Panc1 (cell line): ENCODE results near the gene DSG4. TPM values are rescaled to one million over a fixed set of nuclear protein-coding genes. Genes with fewer than 3 reads are reported as not detected.
"Not testable (repeated sequence)": the region's sequence is repeated elsewhere in the genome, so short reads cannot be mapped to it uniquely, and the experiment has no call there.

Experiments
- ATAC-seq: fragments of 200-7000 bp; cut with Tn5 transposase; 2 replicates; pipeline ENCODE4 v1.9.1; 2020; ENCODE audit warnings: mild to moderate bottlenecking, moderate library complexity
- BruUV-seq: library from RNA; stranded (reverse); fragments of 400-500 nt; replicated peaks from 2 replicates; lab custom pipeline; 2021; lab: Mats Ljungman, UMichigan
- CTCF ChIA-PET: fragments of 300-600 bp; sonication (Branson Sonifier 250); formaldehyde crosslinking; loops from one replicate; lab custom pipeline; 2022; ENCODE audit warnings: antibody characterized with exemption; lab: Charles Lee
- POLR2A ChIA-PET: fragments of 300-600 bp; sonication (Branson Sonifier 250); formaldehyde crosslinking; loops from one replicate; lab custom pipeline; 2022; ENCODE audit warnings: antibody characterized with exemption; lab: Charles Lee
- DNase-seq: peaks from one replicate; pipeline ENCODE4 v3.0.0-alpha.2; 2010; ENCODE audit warnings: low read depth, low spot score
- H3K27ac ChIP-seq: 2 replicates; pipeline ENCODE4 v1.5.1; 2011; ENCODE audit warnings: mild to moderate bottlenecking, low read length, inconsistent platforms
- H3K27me3 ChIP-seq: fragments of 200-500 bp; sonication (Bioruptor generic); 2 replicates; pipeline ENCODE4 v1.6.0; 2014; ENCODE audit warnings: low read length, inconsistent platforms; ENCODE audit not compliant: control insufficient read depth, insufficient read depth
- H3K36me3 ChIP-seq: fragments of 200-500 bp; sonication (Bioruptor generic); 2 replicates; pipeline ENCODE4 v1.5.1; 2014; ENCODE audit warnings: inconsistent platforms, mild to moderate bottlenecking, low read length, moderate library complexity; ENCODE audit not compliant: control insufficient read depth, insufficient read depth
- H3K4me1 ChIP-seq: 2 replicates; pipeline ENCODE4 v1.5.1; 2011; ENCODE audit warnings: inconsistent platforms, mild to moderate bottlenecking, low read length, moderate library complexity; ENCODE audit not compliant: control insufficient read depth, insufficient read depth
- H3K4me3 ChIP-seq, 2 experiments: 2 replicates each; pipeline ENCODE4 v1.5.1; 2011 to 2012; ENCODE audit warnings: low read depth in 2 of 2, low read length in 2 of 2, mild to moderate bottlenecking in 2 of 2, inconsistent platforms in 1 of 2, moderate library complexity in 1 of 2
- H3K9me3 ChIP-seq: fragments of 200-500 bp; sonication (Bioruptor generic); 2 replicates; pipeline ENCODE4 v1.5.1; 2014; ENCODE audit warnings: low read depth, mild to moderate bottlenecking, inconsistent platforms, low read length, moderate library complexity; ENCODE audit not compliant: control insufficient read depth, insufficient read depth
- CTCF ChIP-seq: fragments of 450-650 bp; IDR thresholded peaks from 2 replicates; pipeline ENCODE4 v1.5.1; 2017; ENCODE audit warnings: mild to moderate bottlenecking
- POLR2AphosphoS5 ChIP-seq: IDR thresholded peaks from 2 replicates; pipeline ENCODE4 v1.6.1; 2012; ENCODE audit warnings: mild to moderate bottlenecking, low read depth, low read length, moderate library complexity
- REST ChIP-seq, 2 experiments: IDR thresholded peaks; 2 replicates each; pipeline ENCODE4 v1.6.1; 2011 to 2012; ENCODE audit warnings: low read depth in 2 of 2, control low read depth in 1 of 2, low read length in 1 of 2, mild to moderate bottlenecking in 1 of 2, moderate library complexity in 1 of 2; ENCODE audit not compliant: insufficient read depth in 1 of 2
- SIN3A ChIP-seq: IDR thresholded peaks from 2 replicates; pipeline ENCODE4 v1.6.1; 2012; ENCODE audit warnings: low read depth, mild to moderate bottlenecking, low read length, moderate library complexity, borderline replicate concordance; ENCODE audit not compliant: insufficient read depth
- TCF7L2 ChIP-seq: IDR thresholded peaks from 2 replicates; pipeline ENCODE4 v1.6.1; 2011; ENCODE audit warnings: mild to moderate bottlenecking, low read depth, low read length, inconsistent platforms
- in situ Hi-C: cut with HindIII; loops from 2 replicates; pipeline ENCODE4 v1.10.0; 2016; ENCODE audit warnings: low sequenced_read_pairs, low pct_unique_long_range_greater_than_20kb
- intact Hi-C: fragments of 100-400 bp; cut with micrococcal nuclease; formaldehyde crosslinking; loops from one replicate; pipeline ENCODE4 v1.10.0; 2022; ENCODE audit not compliant: unreplicated experiment
- total RNA-seq: library from RNA; stranded (reverse); gene quantifications from one replicate; pipeline ENCODE4 v1.2.1, GENCODE V29; 2021; ENCODE audit not compliant: unreplicated experiment

The DSG4 gene
- total RNA-seq, 1 experiment from 2014 or later = not detected

GRCh38 chr18:31343454-31343853 lies 33.1 kb upstream of the DSG4 start:
- DNase-seq (no peak), ATAC-seq (no peak)
- TF ChIP-seq SIN3A (no peak), POLR2AphosphoS5 (no peak), CTCF (no peak), TCF7L2 (no peak), REST (IDR thresholded peaks at IDR 0.05; ENCODE audit: insufficient read depth in 1 of 2, low read depth in 2 of 2, low read length in 1 of 2) (no peak)
- Histone ChIP-seq H3K9me3 (no peaks in the 10 kb centered on the region), H3K4me1 (no peaks in the 10 kb centered on the region), H3K4me3 (no peak overlapping the region), H3K36me3 (no peaks in the 10 kb centered on the region), H3K27ac (no peak overlapping the region), H3K27me3 (no peaks in the 10 kb centered on the region)
- ChIA-PET CTCF (no interaction called here), POLR2A (no interaction called here)
- intact Hi-C loops = no loop called here
- no TSS peak for BruUV-seq
- in situ Hi-C loops = no loop called here

- CTCF ChIA-PET, in situ Hi-C loops, H3K27ac ChIP-seq, DNase-seq, H3K27me3 ChIP-seq, BruUV-seq, H3K4me3 ChIP-seq, intact Hi-C loops, ATAC-seq, H3K4me1 ChIP-seq, H3K9me3 ChIP-seq, H3K36me3 ChIP-seq, POLR2A ChIA-PET: not testable (repeated sequence)
Observed at GRCh38 chr18:31353336-31353735, 23.2 kb upstream of the DSG4 start.

- H3K27me3 ChIP-seq = no peaks in the 10 kb centered on the region
- POLR2A ChIA-PET = no interaction called here
- ATAC-seq (no peak), DNase-seq (no peak)
- no peaks in the 10 kb centered on the region for H3K4me1 ChIP-seq
- no peak overlapping the region for H3K27ac ChIP-seq
- H3K9me3 ChIP-seq = no peaks in the 10 kb centered on the region
- H3K4me3 ChIP-seq = no peak overlapping the region
- no peak for TF ChIP-seq POLR2AphosphoS5
- TF ChIP-seq TCF7L2 = no peak
- TF ChIP-seq CTCF = no peak
- no peak for TF ChIP-seq SIN3A
- CTCF ChIA-PET = no interaction called here
- no TSS peak for BruUV-seq
- in situ Hi-C loops (no loop called here), intact Hi-C loops (no loop called here)
- no peaks in the 10 kb centered on the region for H3K36me3 ChIP-seq
Observed at GRCh38 chr18:31354990-31355389, 21.6 kb upstream of the DSG4 start.
